HG03066 (cell line): ENCODE data around the gene ZFAND2B.

ENCODE experiments used
- ATAC-seq: cut with Tn5 transposase; IDR thresholded peaks from one replicate; pipeline ENCODE4 v1.9.1; 2021; ENCODE audit warnings: low read depth; ENCODE audit not compliant: unreplicated experiment

ZFAND2B gene

DNA sequence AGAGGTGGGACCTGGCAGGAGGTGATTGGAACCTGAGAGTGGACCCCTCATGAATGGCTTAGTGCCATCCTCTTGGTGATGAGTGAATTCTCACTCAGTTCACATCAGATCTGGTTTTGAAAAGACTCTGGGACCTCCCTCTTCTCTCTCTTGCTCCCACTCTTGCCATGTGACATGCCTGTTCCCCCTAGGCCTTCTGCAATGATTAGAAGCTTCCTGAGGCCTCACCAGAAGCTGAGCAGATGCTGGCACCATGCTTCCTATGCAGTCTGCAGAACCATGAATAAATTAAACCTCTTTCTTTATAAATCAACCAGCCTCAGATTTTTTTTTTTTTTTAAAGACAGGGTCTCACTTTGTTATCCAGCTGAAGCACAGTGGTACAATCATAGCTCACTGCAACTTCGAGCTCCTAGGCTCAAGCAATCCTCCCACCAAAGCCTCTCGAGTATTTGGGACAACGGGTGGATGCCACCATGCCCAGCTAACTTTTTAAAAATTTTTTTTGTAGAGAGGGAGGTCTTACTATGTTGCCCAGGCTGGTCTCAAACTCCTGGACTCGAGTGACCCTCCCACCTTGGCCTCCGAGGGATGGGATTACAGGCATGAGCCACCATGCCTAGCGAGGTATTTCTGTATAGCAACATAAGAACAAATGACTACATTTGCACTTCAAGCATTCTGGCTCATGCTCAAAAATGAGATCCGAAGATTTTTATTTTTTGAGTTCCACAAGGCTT lies 2.0 kb upstream of the ZFAND2B start:
- ATAC-seq = no peak

DNA sequence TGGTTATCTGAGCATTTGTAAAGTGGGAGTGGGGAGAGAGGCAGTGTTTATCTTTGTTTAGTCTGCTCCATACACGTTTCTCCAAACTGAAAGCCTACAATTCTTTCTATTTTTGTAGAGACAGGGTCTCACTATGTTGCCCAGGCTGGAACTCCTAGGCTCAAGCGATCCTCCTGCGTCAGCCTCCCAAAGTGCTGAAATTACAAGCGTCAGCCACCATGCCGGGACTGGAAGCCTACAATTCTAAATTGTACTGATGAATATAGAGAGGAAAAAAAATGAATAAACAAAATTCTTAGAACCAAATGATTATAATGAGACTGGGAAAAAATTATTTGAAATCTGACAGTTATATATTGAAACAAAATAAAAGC lies 1.4 kb upstream of the ZFAND2B start:
- no peak for ATAC-seq

DNA sequence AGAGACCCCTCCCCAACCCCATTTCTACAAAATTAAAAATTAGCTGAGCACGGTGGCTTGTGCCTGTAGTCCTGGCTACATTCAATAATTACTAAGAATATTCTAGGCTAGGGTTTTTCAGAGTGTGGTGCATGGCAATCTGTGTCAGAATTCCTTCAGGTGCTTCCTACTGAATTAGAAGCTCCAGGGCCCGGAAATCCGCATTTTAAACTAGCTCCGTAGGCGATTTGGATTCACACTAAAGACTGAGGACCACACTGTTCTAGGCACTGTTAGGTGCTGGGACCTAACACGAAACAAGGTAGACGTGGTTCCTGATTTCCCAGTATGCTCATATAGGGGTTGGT lies 628 bp upstream of the ZFAND2B start:
- ATAC-seq = no peak

DNA sequence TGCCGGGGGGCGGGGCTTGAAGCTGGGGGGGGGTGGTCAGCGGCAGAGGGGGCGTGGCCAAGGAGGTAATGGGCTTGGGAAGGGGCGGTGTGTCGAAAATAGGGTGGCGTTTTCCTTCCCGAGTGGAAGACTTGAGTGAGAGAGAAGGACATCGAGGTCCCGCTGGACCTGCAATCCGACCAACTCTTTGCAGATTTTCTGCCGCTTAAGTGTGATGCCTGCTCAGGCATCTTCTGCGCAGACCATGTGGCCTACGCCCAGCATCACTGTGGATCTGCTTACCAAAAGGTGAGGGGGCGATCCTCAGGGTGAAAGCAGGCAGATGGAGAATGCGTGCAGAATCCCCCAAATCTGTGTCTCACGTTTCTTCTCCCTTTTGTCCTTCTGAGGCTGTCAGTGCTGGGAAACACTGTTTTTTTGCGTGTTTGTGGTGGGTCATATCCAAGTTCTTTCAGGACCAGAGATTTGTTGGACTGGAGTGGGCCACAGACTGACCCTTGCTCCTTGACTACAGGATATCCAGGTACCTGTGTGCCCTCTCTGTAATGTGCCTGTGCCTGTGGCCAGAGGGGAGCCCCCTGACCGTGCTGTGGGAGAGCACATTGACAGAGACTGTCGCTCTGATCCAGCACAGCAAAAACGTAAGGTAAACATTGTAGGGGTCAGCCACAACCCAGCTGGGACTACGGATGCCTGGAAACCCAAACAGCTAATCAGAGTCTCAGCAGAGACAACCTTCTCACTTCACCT lies 727 bp downstream of the ZFAND2B start:
- no peak for ATAC-seq

DNA sequence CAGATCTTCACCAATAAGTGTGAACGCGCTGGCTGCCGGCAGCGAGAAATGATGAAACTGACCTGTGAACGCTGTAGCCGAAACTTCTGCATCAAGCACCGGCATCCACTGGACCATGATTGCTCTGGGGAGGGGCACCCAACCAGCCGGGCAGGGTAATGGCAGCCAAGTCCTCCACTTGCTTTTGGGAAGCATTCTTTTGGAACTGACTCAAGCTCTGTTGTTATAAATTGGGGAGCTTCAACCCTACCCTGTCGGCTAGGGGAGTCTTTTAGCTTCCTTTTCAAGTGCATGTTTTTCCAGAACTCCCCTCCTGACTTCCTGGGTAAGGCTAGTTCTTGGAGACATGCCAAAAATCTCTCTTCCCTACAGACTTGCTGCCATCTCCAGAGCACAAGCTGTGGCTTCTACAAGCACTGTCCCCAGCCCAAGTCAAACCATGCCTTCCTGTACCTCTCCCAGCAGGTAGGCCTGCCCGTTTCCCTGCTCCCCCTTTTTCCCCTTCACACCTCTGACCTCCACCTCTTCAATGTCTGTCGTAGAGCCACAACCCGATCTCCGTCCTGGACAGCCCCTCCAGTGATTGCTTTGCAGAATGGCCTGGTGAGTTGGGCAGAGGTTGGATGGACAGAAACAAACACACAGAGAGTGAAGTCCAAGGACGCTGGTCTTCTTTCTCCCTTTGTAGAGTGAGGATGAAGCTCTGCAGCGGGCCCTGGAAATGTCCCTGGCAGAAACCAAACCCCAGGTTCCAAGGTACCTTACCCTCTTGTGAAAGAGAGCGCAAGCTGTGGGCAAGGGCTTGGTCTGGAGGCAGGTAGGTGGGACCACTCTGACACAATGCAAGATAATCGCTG lies 1.5 kb downstream of the ZFAND2B start:
- no peak for ATAC-seq

DNA sequence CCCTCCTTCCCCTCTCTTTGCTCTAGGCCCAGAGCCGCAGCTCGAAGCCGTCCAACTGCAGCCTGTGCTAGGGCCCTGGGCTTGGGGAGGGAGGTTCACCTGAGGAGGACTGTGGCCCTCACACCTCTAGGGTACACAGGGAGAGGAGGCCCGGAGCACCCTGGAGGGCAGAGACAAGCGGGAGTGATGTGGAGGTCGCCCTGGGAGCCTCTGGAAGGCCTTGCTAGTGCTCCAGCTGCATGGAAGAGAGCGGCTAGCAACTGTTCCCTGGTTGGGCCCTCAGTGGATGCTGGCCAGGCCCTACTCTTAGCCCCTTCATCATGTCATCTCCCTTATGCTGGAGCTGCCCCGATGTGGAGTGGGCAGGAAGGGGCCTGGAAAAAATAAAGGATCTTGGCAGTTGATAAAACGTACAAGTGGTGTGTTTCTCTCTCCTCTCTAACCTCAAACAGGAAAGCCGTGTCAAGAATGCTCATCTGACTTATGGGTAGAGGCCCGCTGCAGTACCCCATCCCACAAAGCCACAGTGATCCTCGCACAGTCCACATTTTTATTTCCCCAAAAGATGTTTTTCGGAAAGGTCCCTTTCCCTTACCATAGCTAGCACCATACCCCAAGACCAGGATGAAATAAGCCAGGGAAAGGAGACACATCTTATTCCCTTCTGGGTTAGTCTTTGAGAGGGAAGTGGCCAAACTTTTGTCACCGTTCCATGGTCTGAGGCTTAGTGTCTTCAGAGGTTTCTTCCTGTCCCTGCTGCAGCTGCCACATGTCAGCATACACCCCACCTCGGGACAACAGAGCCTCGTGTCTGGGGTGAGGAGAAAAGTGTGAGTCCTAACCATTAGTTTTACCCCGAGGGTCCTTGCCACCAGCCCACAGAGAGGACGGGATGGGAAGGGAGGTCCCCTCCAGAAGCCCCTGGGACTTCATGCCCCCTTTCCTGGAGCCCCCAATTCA lies 2.9 kb downstream of the ZFAND2B start:
- ATAC-seq = no peak

DNA sequence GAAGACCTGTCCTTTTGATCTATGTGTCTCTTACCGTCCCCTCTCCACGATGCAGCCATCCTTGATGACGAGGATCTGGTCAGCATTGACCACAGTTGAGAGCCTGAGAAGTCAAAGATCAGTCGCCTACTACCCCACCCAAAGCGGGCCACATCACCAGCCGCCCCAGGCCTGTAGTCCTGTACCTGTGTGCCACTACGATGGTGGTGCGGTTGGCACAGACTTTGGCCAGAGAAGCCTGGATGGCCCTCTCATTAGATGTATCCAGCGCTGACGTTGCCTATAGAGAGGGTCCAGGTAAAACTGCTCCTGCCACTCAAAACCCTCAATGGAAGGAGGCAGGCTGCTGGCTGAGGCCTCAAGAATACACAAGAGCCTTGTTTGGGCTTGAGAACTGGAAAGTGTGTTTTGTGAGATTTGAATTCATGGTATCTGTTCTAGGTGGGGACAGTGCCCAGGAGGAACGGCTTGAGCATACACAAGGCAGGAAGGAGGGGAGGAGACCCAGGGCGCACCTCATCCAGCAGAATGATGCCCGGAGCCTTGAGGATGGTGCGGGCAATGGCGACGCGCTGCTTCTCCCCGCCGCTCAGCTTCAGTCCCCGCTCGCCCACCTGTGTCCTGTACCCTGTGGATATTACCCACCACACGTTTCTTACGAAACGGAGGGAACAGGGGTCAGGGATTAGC lies 3.8 kb downstream of the ZFAND2B start:
- ATAC-seq = no peak

DNA sequence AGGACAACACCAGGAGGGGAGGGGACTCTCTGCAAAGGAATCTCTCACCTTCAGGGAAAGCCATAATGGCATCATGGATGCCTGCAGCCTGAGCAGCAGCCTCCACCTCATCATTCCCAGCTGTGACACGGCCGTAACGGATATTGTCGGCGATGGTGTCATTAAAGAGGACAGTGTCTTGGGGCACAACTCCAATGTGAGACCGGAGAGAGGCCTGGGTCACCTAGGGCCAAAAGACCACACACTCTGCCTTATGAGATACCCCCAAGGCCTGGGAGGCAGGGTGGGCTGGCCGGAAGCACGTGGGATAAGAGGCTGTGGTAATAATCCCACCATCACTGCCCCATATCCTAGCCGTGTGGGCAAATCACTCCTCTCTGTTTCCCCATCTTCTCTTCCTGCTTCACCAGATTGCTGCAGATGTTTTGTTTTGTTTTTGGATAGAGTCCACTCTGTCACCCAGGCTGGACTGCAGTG lies 4.3 kb downstream of the ZFAND2B start:
- ATAC-seq = no peak

DNA sequence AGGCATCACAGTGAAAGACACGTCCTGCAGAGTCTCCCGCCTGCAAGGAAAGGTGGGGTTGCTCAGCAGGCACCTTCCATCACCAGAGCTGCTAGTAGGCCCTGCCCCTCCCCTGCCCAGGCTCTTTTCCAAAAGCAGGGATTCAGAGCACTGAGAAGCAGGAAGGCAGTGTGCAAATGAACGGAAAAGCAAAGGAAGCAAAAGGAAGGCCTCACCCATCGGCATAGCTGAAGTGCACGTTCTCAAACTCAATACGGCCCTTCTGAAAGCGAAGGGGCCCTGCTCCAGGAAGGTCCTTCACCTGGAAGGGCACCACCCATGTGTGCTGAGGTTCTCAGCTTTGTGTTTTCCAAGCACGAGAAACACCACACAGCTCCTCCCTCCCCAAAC lies 6.4 kb downstream of the ZFAND2B start:
- ATAC-seq = no peak

DNA sequence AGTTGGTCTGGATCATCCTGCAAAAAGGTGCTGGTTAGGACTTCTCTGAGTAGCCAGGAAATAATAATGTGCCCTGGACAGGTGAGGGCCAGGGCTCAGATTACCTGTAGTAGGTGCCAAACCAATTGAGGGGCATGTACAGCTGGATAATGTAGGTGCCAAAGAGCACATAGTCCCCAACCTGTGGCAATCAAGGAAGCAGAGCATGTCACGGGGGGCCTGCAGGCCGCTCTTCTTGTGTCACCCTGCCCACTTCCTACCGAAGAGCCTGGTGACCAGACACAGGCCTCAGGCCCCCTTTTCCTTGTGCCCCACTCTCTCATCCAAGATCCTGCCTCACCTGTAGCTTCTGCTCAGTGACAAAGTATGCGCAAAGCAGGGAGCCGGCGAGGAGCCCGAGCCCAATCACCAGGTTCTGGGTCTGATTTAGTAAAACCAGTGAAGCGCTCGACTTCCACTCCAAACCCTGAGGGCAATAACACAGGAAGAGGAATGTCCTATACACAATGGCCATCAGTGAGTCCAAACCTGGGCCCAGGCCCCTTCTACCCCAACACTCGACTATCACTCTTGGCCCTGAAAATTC lies 7.0 kb downstream of the ZFAND2B start:
- no peak for ATAC-seq

DNA sequence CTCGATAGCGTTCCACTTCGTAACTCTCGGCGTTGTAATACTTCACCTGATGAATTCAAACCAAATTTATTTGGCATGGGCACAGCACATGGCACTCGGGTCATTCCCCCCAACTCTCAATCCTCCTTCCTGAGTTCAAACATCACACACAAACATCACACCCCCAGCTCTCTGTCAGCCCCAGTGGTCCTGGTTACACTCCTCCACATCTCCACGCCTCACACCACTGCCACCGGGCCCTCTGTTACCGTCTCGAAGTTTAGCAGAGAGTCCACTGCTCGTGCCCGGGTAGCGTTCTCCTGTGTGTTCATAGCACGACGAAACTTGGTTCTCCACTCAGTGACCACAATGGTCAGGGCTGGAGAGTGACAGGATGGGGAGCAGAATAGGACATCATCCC lies 7.6 kb downstream of the ZFAND2B start:
- no peak for ATAC-seq

DNA sequence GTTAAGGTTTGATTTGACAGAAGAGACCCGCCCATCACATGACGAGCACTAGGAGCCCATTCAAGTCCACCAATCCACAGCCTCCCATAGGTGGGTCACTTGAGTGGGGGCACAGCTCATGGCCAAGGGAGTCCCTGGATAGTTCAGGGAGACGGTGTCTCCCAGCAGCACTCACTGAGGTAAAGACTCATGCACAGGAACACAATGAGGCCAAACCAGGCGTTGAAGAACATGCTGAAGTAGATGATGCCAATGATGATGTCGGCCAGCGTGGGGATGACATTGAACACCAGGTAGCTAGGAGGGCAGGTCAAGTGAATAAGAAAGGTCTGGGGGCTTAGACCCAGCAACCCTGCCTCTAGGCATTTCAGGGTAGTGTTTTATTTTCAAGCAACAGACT lies 8.2 kb downstream of the ZFAND2B start:
- ATAC-seq = no peak

DNA sequence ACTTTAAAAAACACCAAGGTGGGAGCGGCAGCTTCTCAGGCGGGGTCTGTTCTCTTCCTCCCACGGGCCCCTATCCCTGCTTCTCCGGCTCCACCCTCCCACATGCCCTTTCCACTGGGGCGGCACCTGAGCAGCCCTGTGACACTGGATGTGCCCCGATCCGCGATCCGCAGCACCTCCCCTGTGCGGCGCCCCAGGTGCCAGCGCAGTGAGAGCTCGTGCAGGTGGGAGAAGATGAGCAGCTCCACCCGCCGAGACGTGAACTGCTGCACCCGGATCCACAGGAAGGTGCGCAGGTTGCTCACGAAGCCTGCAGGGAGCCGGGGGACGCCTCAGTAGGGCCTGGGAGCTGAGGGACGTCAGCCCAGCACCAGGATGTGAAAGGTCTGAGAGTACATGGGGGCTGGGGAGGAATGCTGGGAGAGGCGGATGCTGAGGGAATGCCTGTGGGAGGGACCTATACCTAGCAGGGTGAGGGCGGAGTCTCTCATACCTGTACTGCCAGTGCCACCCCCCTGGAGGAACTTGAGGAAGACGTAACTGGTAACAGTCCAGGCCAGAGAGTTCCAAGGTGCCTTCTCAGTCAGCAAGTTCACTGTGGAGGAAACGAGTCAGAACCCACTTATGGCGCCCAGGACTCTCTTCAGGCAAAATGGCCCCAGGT lies 9.4 kb downstream of the ZFAND2B start:
- no peak for ATAC-seq

DNA sequence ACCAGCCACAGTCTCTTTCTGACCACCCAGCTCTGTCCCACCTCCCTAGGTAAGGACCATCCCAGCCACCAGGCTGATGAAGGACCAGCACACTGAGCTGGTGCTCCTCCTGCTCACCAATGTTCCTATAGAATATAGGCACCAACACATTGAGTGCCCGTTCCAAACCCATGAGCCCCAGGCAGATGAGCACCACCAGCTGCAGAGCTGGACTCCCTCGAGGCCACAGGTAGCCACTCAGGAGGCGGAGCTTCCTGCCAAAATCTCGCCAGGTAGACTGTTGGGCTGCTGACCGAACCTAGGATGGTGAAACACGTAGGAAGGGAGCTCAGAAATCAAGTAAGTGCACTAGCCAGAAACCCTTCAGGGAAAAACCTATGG lies 9.9 kb downstream of the ZFAND2B start:
- no peak for ATAC-seq

DNA sequence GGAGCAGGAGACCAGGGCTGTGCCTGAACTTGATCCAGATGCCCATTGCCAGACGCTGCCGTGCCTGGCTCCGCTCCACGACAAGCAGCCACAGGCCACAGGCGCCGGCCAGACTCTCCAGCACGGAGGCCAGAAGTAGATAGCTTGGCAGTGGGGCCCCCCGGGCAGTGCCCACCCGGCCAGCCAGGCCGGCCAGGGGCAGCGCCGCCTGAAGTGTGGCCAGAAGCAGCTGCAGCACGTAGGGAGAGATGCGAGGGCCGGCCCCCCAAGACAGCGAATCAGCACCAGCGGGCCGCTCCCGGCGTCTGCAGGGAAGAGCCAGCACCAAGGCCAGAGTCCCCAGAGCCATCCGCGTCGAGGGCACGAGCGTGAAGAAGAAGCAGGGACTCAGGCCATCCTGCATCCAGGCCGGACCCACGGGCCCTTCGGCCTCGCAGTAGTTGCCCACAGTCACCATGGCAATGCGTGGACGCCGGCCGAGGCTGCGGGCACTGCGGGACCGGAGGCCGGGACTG lies 11.7 kb downstream of the ZFAND2B start:
- peak; percentile 31 for ATAC-seq

DNA sequence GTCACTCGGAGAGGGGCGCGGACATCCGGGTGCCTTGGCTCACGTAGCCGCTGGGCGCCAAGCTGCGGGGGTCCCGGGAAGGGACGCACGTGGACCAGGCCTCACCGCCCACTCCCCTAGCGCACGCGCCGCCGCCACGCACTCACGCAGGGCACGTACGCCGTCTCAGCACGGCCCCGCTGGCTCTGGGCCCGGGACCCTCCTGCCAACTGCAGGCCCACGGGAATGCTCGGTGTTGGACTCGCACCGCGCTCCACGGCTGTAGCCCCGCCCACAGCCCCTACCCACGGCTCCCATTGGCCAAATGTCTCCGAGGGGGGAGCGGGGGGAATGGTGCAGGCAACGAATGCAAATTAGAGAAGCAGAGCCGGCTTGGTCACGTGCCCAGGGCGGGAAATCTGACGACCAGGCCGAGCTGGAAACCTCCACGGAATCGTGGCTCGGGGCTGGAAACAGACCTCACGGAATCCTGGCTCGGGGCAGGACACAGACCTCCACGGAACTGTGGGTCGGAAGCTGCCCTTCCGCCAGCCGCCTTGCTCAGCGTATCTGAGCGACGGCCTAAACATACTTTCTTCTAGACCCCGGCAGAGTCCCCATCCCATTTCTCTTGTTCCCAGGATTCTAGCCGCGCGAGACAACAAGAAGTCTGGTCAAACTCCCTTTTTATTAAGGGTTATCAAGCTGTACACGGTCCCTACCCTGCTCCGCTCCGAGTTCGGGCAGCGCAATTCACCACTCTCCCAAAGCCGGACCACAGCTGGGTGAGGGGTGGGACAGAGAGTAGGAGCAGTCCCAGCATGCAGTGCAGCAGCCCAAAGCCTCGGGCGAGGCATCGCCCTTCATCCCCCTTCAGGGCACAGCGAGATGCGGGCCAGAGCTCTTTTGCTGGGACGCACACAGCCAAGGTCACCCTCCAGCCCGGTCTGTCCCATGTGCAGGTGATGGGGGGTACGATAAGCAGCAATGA lies 12.4 kb downstream of the ZFAND2B start, which contains the start of gene ABCB6:
Gene ABCB6 (minus strand): TSS at position 227 of the 970 bp plus-strand sequence. CDS start 285 bp downstream, outside the sequence.
- ATAC-seq = peak; percentile 84

DNA sequence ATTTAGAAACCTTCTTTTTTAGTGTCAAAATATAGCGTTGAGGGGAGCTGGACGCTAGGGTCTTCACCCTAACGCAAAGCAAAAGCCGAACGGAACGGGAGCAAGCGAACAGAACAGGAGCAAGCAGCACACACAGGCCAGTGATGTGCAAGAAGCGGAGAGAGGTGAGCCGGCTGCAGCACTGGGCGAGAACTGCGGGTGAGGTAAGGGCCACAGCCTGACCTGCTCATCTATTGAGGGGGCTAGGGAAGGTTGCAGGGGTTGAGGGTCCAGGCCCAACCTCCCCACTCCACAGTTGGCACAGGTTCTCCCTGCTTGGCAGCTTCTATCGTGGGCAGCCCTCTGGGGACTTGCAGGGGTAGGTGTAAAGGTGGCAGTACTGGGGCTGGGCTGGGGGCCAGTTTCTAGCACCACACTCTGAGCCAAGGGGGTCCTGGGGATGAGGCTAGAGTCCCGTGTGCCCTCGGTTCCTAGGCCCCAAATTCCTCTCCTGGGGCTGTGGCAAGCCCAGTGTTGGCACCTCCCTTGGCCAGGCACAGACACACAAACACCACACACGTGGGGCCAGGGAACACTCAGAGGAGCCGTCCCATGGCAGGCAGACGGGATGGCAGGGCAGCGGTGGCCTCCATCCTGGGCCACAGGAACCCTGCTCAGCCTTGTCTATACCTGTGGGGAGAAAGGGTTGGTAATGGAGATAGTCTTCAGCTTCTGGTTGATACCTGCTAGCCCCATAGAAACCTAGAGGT lies 13.4 kb downstream of the ZFAND2B start:
- no peak for ATAC-seq
